Activated CD4-positive, alpha-beta T cell treated with anti-CD3 and anti-CD28 coated beads, Interleukin-2, amount 10 ng/mL, durations not matched to agents 24 days and 14 days (primary cell): ENCODE results near the gene ANKRD17. TPM values are rescaled to one million over a fixed set of nuclear protein-coding genes. Genes with fewer than 3 reads are reported as not detected.
A peak's percentile ranks its signal among the peaks of the same experiment; 100 is the strongest.

Experiments used
- DNase-seq: peaks from one replicate; pipeline ENCODE4 v3.0.0; 2022
- H3K27ac Mint-ChIP-seq: one replicate; pipeline ENCODE4 v1.8.0; 2022; ENCODE audit warnings: mild to moderate bottlenecking, mixed read lengths
- H3K27me3 Mint-ChIP-seq: one replicate; pipeline ENCODE4 v1.8.0; 2022; ENCODE audit warnings: mixed read lengths
- H3K36me3 Mint-ChIP-seq: one replicate; pipeline ENCODE4 v1.8.0; 2022; ENCODE audit warnings: low read depth, mild to moderate bottlenecking, mixed read lengths
- H3K4me1 Mint-ChIP-seq: one replicate; pipeline ENCODE4 v1.8.0; 2021; ENCODE audit warnings: mixed read lengths
- H3K4me3 Mint-ChIP-seq: one replicate; pipeline ENCODE4 v1.8.0; 2022; ENCODE audit warnings: mild to moderate bottlenecking, moderate library complexity, mixed read lengths
- H3K9me3 Mint-ChIP-seq: one replicate; pipeline ENCODE4 v1.8.0; 2021; ENCODE audit warnings: mixed read lengths
- intact Hi-C: fragments of 100-400 bp; cut with micrococcal nuclease; formaldehyde crosslinking; loops from one replicate; pipeline ENCODE4 v1.15.1; 2023
- total RNA-seq: library from RNA; stranded (reverse); gene quantifications from 2 replicates; pipeline ENCODE4 v1.2.3, GENCODE V29; 2022

ANKRD17 gene
- total RNA-seq, 1 donor from 2014 or later, result 76.5 TPM

DNA sequence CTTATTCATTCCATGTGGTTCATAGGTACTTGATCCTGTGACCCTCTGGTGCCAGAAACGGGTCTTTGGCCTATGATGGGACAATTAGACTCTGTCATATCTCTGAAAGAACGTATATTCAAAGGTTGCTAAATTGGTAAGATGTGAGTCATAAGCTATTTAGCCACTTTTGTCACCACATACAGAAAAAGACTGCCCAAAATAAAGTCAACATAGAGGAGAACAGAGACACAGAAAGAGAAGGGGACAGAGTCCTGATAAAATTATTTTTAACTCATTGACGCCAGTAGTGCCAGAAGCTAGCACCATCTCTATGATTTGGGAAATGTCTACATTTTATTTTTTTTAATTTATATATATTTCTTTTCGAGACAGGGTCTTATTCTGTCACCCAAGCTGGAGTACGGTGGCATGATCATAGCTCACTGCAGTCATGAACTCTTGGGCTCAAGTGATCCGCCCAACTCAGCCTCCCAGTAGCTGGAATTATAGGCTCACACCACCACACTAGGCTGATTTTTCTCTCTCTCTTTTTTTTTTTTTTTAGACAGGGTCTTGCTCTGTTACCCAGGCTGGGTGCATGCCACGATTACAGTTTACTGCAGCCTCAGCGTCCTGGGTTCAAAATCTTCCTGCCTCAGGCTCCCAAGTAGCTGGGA lies 96.9 kb downstream of the ANKRD17 start:
- H3K4me3 Mint-ChIP-seq, result no peak overlapping the region
- DNase-seq, result no peak
- H3K36me3 Mint-ChIP-seq, result peaks cover 66% of the 10 kb centered on the region
- H3K4me1 Mint-ChIP-seq, result peaks cover 2% of the 10 kb centered on the region
- no peaks in the 10 kb centered on the region for H3K27me3 Mint-ChIP-seq
- no peak overlapping the region for H3K27ac Mint-ChIP-seq
- no peaks in the 10 kb centered on the region for H3K9me3 Mint-ChIP-seq
- intact Hi-C loops, result no loop called here

DNA sequence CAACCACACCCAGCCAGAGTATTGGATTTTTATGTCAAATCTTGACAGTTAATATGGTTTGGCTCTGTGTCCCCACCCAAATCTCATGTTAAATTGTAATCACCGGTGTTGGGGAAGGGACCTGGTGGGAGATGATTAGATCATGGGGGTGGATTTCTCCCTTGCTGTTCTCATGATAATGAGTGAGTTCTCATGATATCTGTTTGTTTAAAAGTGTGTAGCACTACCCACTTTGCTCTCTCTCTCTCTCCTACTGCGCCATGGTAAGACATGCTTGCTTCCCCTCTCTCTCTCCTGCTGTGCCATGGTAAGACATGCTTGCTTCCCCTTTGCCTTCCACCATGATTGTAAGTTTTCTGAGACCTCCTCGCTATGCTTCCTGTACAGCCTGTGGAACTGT lies 102.2 kb downstream of the ANKRD17 start:
- DNase-seq, result no peak
- H3K9me3 Mint-ChIP-seq, result no peaks in the 10 kb centered on the region
- no peaks in the 10 kb centered on the region for H3K27me3 Mint-ChIP-seq
- peaks cover 47% of the 10 kb centered on the region for H3K36me3 Mint-ChIP-seq
- no peak overlapping the region for H3K4me3 Mint-ChIP-seq
- intact Hi-C loops, result no loop called here
- H3K27ac Mint-ChIP-seq, result no peak overlapping the region
- H3K4me1 Mint-ChIP-seq, result peaks cover under 1% of the 10 kb centered on the region

DNA sequence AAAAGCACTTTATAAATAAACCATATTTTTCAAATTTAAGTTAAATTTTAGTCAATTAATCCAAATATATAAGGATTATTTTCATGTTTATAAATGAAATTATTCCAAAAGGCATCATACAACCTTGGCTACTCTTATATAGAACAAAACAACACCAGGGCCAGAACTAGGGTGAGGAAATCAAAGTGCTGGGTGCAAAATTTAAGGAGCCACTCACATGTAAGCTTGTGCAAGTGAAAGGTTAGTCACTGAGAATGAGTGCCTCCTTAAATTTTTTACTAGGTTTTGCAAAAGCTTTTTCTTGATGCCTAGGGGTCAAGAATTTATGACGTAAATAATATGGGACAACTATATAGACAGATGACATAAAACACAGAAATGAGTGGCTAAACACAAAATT lies 105.7 kb downstream of the ANKRD17 start:
- Mint-ChIP-seq H3K4me3 (no peak overlapping the region), H3K27ac (no peak overlapping the region), H3K36me3 (peaks cover 46% of the 10 kb centered on the region), H3K4me1 (no peaks in the 10 kb centered on the region), H3K9me3 (no peaks in the 10 kb centered on the region), H3K27me3 (no peaks in the 10 kb centered on the region)
- intact Hi-C loops, result no loop called here
- no peak for DNase-seq

DNA sequence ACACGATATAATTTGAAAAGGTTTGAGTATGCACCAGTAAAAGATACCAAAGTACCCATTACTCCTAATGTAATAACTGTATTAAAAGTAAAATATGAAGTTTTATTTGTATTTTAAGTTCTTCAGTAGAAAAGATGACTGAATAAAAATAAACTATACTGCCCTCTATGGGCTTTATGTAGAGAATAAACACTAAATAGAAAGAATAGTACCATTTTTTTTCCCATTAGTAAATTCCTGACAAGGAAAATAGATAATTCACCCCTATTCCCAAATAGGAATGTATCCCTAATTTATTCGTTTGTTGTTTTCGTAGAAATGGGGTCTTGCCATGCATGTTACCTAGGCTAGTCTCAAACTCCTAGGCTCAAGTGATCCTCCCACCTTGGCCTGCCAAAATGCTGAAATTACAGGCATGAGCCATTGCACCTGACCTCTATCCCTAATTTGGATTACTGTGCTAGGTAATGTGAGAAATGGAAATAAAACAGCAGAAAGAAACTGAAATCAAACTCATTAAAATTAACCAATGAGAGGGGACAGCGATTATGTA lies 115.5 kb downstream of the ANKRD17 start:
- Mint-ChIP-seq H3K27ac (no peak overlapping the region), H3K36me3 (peaks cover 55% of the 10 kb centered on the region), H3K9me3 (no peaks in the 10 kb centered on the region), H3K27me3 (no peaks in the 10 kb centered on the region), H3K4me3 (no peak overlapping the region), H3K4me1 (no peaks in the 10 kb centered on the region)
- intact Hi-C loops, result no loop called here
- DNase-seq, result no peak

DNA sequence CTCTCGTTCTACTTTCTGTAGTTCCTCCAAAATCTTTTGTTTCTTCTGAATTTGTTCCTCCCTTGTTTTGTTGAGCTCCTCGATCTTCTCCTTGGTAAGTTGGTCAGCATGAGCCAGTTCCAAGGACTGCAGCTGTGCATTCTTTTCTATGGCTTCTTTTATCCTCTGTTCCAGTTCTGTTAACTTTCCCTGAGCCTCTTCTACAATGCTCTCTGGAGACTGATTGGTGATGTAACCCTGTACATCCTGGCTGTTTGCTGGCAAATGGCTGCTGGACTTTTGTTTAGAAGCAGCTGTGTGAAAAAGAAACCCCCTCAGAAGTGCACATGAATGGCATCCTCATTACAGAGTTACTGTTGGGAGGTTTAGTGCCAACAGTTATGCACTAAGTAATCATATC lies 118.6 kb downstream of the ANKRD17 start:
- Mint-ChIP-seq H3K4me1 (peaks cover 4% of the 10 kb centered on the region), H3K27ac (no peak overlapping the region), H3K9me3 (no peaks in the 10 kb centered on the region), H3K4me3 (no peak overlapping the region), H3K27me3 (no peaks in the 10 kb centered on the region), H3K36me3 (peaks cover 51% of the 10 kb centered on the region)
- intact Hi-C loops, result no loop called here
- no peak for DNase-seq

DNA sequence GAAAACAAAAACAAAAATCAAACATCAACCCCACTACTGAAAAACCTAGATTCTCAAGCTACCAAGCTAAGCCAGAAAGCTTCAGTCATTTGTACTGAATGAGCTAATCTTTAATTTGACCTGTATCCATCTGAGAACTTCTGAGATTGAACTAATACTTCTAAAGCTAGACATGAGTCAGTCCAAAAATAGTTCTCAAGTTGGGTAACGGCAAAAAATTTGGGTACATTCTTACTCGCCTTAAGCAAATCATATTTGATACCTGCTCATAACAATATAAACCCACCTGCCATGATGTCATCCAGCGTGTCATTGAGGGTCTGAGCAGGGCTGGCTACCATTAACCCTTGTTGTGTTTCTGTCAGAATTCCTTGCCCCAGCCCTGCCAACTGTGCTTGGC lies 119.4 kb downstream of the ANKRD17 start:
- H3K27me3 Mint-ChIP-seq, result no peaks in the 10 kb centered on the region
- no peak for DNase-seq
- no peaks in the 10 kb centered on the region for H3K9me3 Mint-ChIP-seq
- no peak overlapping the region for H3K4me3 Mint-ChIP-seq
- H3K27ac Mint-ChIP-seq, result no peak overlapping the region
- H3K4me1 Mint-ChIP-seq, result peaks cover 6% of the 10 kb centered on the region
- peaks cover 50% of the 10 kb centered on the region for H3K36me3 Mint-ChIP-seq
- intact Hi-C loops, result no loop called here

DNA sequence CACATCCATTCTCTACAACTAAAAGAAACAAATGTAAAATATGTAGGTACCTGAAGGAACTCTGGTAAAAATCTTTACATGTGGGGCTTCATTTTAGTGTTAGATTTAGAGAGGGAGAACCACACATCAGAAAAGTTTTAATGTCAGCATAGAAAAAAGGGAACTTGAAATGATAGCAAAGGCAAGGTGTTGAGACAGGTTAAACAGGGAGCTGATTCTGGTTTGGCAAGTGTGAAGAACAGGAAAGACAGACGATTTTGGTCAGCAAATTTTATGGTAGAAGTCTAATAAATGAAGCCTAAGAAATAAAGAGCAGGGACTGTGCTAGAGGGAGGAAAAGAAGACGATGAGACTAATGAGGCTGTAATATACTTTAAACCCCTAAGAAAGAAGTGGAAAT lies 121.5 kb downstream of the ANKRD17 start:
- Mint-ChIP-seq H3K9me3 (no peaks in the 10 kb centered on the region), H3K27ac (no peak overlapping the region), H3K27me3 (no peaks in the 10 kb centered on the region), H3K36me3 (peaks cover 48% of the 10 kb centered on the region), H3K4me1 (peaks cover 6% of the 10 kb centered on the region), H3K4me3 (no peak overlapping the region)
- DNase-seq, result no peak
- intact Hi-C loops, result no loop called here

DNA sequence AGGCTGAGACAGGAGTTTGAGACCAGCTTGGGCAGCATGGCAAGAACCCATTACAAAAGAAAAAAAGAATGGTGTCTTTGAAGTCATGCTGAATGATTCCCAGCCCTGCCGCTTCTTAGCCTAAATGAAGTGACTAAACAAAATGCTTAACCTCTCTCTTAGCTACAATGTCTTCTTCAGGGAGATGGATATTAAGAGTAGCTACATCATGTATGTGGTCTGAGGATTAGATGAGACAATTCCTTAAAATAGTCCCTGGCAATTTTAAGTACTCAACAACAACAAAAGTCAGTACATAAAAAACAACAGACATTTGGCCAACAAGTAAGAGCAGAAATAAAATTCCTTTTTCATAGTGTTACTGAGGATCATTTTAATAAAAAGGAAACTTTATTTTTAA lies 124.8 kb downstream of the ANKRD17 start:
- Mint-ChIP-seq H3K4me1 (peaks cover 6% of the 10 kb centered on the region), H3K36me3 (peaks cover 31% of the 10 kb centered on the region), H3K27me3 (no peaks in the 10 kb centered on the region), H3K9me3 (no peaks in the 10 kb centered on the region), H3K27ac (no peak overlapping the region), H3K4me3 (no peak overlapping the region)
- intact Hi-C loops, result no loop called here
- DNase-seq, result no peak

DNA sequence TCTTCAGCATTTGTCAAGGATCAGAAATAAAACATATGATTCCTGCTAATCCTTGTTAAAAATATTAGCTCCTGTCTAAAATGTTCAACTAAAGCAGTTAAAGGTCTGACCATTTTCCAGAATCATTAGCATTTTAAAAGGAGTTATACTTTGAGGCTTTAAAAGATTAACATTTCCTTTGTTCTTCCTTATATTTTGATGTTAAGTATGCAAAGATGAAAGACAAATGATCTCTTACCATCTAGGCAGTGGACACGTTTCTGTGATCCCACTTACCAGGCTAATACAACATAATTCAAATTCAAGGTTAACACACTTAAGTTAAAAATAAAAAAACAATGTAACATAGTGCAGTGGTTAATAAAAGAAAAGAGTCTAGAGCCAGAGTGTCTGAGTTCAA lies 127.3 kb downstream of the ANKRD17 start:
- H3K4me3 Mint-ChIP-seq, result no peak overlapping the region
- H3K27me3 Mint-ChIP-seq, result no peaks in the 10 kb centered on the region
- H3K36me3 Mint-ChIP-seq, result peaks cover 24% of the 10 kb centered on the region
- intact Hi-C loops, result no loop called here
- peaks cover 5% of the 10 kb centered on the region for H3K4me1 Mint-ChIP-seq
- H3K9me3 Mint-ChIP-seq, result no peaks in the 10 kb centered on the region
- no peak overlapping the region for H3K27ac Mint-ChIP-seq
- DNase-seq, result no peak

DNA sequence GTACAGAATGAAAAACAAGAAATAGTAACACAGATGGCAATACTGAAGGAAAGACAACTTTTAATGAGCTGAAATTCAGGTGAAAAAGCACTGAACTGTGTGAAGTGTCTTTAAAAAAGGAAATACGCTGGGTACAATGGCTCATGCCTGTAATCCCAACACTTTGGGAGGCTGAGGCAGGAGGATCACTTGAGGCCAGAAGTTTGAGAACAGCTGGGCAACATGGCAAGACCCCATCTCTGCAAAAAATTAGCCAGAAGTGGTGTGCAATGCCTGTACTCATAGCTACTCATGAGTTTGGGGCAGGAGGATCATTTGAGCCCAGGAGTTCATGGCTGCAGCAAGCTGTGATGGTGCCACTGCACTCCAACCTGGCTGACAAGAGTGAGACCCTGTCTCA lies 129.3 kb downstream of the ANKRD17 start:
- DNase-seq, result no peak
- Mint-ChIP-seq H3K36me3 (peaks cover 32% of the 10 kb centered on the region), H3K27me3 (no peaks in the 10 kb centered on the region), H3K27ac (no peak overlapping the region), H3K4me3 (no peak overlapping the region), H3K9me3 (no peaks in the 10 kb centered on the region), H3K4me1 (peaks cover 3% of the 10 kb centered on the region)
- intact Hi-C loops, result no loop called here

DNA sequence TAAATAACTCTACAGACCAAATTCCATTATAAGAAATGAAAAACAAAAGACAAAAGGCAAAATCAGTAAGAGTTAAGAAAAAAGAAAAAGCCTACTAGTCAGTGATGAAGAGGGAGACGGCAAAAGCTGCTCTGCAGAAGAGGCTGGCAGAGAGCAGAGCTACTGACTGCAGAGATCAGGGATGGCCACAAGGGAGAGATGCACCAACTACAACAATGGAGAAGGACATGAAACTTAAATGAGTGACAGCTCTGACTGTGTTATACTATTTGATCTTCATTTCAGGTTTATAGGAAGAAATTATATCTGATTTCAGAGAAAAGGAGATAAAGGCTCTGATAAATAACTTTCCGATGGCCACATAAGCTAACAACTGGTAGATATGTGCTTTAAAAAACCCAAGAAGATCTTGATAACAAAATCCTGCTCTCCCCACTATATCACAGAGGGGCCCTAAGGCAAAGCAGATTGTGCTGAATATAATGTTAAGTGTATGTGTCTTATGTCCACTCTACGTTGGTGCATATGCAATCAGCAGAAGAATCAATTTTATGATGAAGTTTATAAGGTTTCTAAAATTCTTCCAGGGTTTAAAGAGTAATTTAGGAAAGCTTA lies 130.7 kb downstream of the ANKRD17 start:
- intact Hi-C loops, result loop anchor here (1.0 kb wide), 1 partner anchor 129 kb away; no protein-coding TSS in a partner anchor
- Mint-ChIP-seq H3K36me3 (peaks cover 28% of the 10 kb centered on the region), H3K4me1 (peaks cover 3% of the 10 kb centered on the region), H3K27ac (no peak overlapping the region), H3K9me3 (no peaks in the 10 kb centered on the region), H3K4me3 (no peak overlapping the region), H3K27me3 (no peaks in the 10 kb centered on the region)
- DNase-seq, result peak; percentile 64

DNA sequence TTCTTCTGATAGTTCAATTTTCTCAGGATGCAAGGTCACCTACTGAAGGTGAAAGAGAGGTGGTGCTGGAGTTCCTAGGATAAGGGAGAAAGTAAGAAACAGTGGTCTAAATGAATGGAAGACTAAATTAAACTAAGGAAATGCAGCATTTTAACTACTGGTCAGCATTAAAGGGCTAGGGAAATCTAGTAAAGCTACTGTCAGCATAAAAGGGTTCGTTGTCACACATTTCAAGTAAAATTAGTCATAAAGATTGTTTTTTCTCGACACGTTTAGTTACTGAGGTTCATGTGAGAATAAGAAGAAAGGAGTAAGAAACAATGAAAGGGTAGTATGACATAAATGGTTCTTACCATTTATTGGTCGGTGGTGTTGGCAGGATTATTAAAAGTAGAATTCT lies 149.1 kb downstream of the ANKRD17 start:
- no peaks in the 10 kb centered on the region for H3K27me3 Mint-ChIP-seq
- no peaks in the 10 kb centered on the region for H3K9me3 Mint-ChIP-seq
- H3K4me1 Mint-ChIP-seq, result peaks cover 8% of the 10 kb centered on the region
- no peak for DNase-seq
- H3K4me3 Mint-ChIP-seq, result no peak overlapping the region
- intact Hi-C loops, result no loop called here
- peaks cover 28% of the 10 kb centered on the region for H3K36me3 Mint-ChIP-seq
- H3K27ac Mint-ChIP-seq, result no peak overlapping the region

DNA sequence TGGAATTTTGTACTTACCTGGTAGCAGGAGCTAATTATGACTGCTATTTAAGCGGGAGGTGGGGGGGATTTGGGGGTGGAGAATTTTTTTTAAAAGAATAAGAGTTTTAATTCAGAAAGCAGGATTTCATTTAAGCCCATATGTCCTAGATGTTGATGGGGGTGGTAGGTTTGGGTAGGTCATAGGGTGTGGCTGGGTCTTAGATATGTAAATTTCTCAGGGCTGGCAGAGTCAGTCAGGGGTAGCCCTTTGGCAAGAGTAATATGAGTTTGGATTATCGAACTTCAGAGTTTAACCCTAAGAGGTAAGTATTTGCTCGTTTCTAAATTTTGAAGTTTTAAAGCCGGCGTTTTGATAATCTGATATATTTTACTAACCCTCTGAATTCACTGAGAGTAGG lies 153.9 kb downstream of the ANKRD17 start:
- peaks cover 14% of the 10 kb centered on the region for H3K4me1 Mint-ChIP-seq
- no peaks in the 10 kb centered on the region for H3K27me3 Mint-ChIP-seq
- H3K9me3 Mint-ChIP-seq, result no peaks in the 10 kb centered on the region
- DNase-seq, result no peak
- peaks cover 29% of the 10 kb centered on the region for H3K36me3 Mint-ChIP-seq
- intact Hi-C loops, result no loop called here
- H3K4me3 Mint-ChIP-seq, result no peak overlapping the region
- H3K27ac Mint-ChIP-seq, result no peak overlapping the region

DNA sequence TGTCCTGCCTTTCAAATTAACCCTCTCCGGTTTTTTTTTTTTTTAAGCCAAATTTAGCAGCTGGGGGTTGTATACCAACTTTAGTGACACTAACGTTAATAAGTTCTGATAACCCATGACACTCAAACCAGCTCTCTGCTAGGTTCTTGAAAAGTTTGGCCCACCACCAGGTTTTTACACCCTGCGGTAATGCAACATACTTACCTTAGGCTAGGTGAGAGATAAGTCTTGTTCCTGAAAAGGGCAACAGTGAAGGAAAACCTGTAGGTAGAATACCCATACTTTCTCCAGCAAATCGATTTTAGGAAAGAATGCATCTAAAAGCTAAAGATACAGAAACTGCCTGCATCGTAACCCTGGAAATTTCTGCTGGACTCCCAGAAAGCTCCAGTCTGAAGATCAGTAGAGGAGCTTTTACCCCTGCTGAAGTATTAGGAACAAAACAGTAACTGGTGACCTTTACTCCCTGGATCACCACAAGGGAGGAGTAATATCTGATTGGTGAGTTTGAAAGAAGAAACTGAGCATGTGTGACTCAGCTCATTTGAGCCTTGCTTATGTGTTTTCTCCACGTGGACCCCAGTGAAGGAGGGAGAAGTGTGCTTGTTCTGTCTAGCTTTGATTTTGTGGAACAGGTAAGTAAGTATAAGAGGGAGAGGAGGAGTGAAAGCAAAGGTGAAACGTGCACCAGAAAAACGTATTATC lies 154.6 kb downstream of the ANKRD17 start:
- Mint-ChIP-seq H3K4me3 (no peak overlapping the region), H3K4me1 (peaks cover 17% of the 10 kb centered on the region), H3K36me3 (peaks cover 36% of the 10 kb centered on the region), H3K27ac (peak overlapping the region; percentile 58), H3K27me3 (no peaks in the 10 kb centered on the region), H3K9me3 (no peaks in the 10 kb centered on the region)
- intact Hi-C loops, result no loop called here
- no peak for DNase-seq
